WTC11 (cell line): ENCODE data around the gene SETD2.

Experiments used
- FOXJ3 ChIP-seq: sonication (generic); formaldehyde crosslinking; IDR thresholded peaks from 2 replicates; pipeline ENCODE4 v1.9.0; 2021; ENCODE audit warnings: missing genetic modification reagents, mild to moderate bottlenecking, borderline replicate concordance
- MYBL2 ChIP-seq: sonication (generic); formaldehyde crosslinking; IDR thresholded peaks from 2 replicates; pipeline ENCODE4 v1.8.1; 2023; ENCODE audit warnings: mild to moderate bottlenecking, moderate library complexity, missing genetic modification reagents
- NR2C2 ChIP-seq: sonication (generic); formaldehyde crosslinking; IDR thresholded peaks from 2 replicates; pipeline ENCODE4 v1.8.0; 2022; ENCODE audit warnings: mild to moderate bottlenecking, missing genetic modification reagents
- TF ChIP-seq, protein P1 (sequence below): fragments of 200-600 bp; IDR thresholded peaks from 2 replicates; pipeline ENCODE4 v1.8.0; 2022; ENCODE audit warnings: antibody characterized with exemption
- TF ChIP-seq, protein P2 (sequence below): sonication (generic); formaldehyde crosslinking; IDR thresholded peaks from 2 replicates; pipeline ENCODE4 v1.8.0; 2022; ENCODE audit warnings: mild to moderate bottlenecking, missing genetic modification reagents
- TF ChIP-seq, protein P3 (sequence below): sonication (generic); formaldehyde crosslinking; IDR thresholded peaks from 2 replicates; pipeline ENCODE4 v1.8.1; 2023; ENCODE audit warnings: mild to moderate bottlenecking, missing genetic modification reagents

DNA sequence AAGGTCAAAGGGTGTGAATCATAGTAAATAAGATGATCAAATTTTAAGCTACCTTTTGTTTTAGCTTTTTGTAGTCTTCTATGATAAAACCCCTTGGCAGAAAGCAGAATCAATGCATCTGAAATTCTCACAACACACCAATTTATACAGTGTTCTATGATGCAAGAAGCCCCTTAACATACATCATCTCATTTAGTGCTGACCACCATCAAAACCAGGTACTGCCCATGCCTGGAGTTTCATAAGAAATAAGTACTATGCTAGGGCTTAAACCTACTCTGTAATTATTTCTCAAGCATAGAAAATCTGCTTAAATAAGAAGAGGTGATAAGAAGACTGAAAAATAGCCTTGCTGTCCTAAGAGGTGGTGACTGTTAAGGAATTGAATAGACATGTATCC lies 116.8 kb downstream of the SETD2 start:
- TF ChIP-seq, protein P1, sequence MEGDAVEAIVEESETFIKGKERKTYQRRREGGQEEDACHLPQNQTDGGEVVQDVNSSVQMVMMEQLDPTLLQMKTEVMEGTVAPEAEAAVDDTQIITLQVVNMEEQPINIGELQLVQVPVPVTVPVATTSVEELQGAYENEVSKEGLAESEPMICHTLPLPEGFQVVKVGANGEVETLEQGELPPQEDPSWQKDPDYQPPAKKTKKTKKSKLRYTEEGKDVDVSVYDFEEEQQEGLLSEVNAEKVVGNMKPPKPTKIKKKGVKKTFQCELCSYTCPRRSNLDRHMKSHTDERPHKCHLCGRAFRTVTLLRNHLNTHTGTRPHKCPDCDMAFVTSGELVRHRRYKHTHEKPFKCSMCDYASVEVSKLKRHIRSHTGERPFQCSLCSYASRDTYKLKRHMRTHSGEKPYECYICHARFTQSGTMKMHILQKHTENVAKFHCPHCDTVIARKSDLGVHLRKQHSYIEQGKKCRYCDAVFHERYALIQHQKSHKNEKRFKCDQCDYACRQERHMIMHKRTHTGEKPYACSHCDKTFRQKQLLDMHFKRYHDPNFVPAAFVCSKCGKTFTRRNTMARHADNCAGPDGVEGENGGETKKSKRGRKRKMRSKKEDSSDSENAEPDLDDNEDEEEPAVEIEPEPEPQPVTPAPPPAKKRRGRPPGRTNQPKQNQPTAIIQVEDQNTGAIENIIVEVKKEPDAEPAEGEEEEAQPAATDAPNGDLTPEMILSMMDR = no peak
- TF ChIP-seq, protein P2, sequence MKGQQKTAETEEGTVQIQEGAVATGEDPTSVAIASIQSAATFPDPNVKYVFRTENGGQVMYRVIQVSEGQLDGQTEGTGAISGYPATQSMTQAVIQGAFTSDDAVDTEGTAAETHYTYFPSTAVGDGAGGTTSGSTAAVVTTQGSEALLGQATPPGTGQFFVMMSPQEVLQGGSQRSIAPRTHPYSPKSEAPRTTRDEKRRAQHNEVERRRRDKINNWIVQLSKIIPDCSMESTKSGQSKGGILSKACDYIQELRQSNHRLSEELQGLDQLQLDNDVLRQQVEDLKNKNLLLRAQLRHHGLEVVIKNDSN = no peak
- TF ChIP-seq FOXJ3 = no peak
- no peak for TF ChIP-seq MYBL2
- TF ChIP-seq NR2C2 = no peak
- TF ChIP-seq, protein P3, sequence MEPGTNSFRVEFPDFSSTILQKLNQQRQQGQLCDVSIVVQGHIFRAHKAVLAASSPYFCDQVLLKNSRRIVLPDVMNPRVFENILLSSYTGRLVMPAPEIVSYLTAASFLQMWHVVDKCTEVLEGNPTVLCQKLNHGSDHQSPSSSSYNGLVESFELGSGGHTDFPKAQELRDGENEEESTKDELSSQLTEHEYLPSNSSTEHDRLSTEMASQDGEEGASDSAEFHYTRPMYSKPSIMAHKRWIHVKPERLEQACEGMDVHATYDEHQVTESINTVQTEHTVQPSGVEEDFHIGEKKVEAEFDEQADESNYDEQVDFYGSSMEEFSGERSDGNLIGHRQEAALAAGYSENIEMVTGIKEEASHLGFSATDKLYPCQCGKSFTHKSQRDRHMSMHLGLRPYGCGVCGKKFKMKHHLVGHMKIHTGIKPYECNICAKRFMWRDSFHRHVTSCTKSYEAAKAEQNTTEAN = no peak
